HepG2 (cell line): ENCODE results near the gene DACT2.

Experiments used
- BRCA1 ChIP-seq: sonication (generic); formaldehyde crosslinking; IDR thresholded peaks from 2 replicates; pipeline ENCODE4 v1.4.0; 2020; ENCODE audit warnings: missing genetic modification reagents
- FOXJ3 ChIP-seq: sonication (generic); formaldehyde crosslinking; IDR thresholded peaks from 2 replicates; pipeline ENCODE4 v1.4.0; 2020; ENCODE audit warnings: missing genetic modification reagents, mild to moderate bottlenecking, borderline replicate concordance
- FOXK2 ChIP-seq: fragments of 450-650 bp; IDR thresholded peaks from 2 replicates; pipeline ENCODE4 v1.6.1; 2016
- MYC ChIP-seq: sonication (generic); formaldehyde crosslinking; IDR thresholded peaks from 2 replicates; pipeline ENCODE4 v1.9.0; 2021; ENCODE audit warnings: missing genetic modification reagents, borderline replicate concordance
- POLR2A ChIP-seq, 2 experiments: IDR thresholded peaks; 2 replicates each; pipeline ENCODE4 v1.6.1; 2011; ENCODE audit warnings: low read depth in 2 of 2, low read length in 2 of 2, mild to moderate bottlenecking in 1 of 2, moderate library complexity in 1 of 2; ENCODE audit not compliant: insufficient read depth in 1 of 2
- POLR2AphosphoS5 ChIP-seq: IDR thresholded peaks from 2 replicates; pipeline ENCODE4 v1.6.1; 2012; ENCODE audit warnings: low read depth, low read length
- ZBTB1 ChIP-seq: sonication (generic); formaldehyde crosslinking; IDR thresholded peaks from 2 replicates; pipeline ENCODE4 v1.4.0; 2020; ENCODE audit warnings: missing genetic modification reagents, borderline replicate concordance
- ZNF274 ChIP-seq: sonication (generic); formaldehyde crosslinking; IDR thresholded peaks from 2 replicates; pipeline ENCODE4 v1.5.1; 2020; ENCODE audit warnings: mild to moderate bottlenecking, missing genetic modification reagents
- ZNF430 ChIP-seq: sonication (generic); formaldehyde crosslinking; IDR thresholded peaks from 2 replicates; pipeline ENCODE4 v1.9.0; 2021; ENCODE audit warnings: mild to moderate bottlenecking, missing genetic modification reagents
- ZNF441 ChIP-seq: sonication (generic); formaldehyde crosslinking; IDR thresholded peaks from 2 replicates; pipeline ENCODE4 v1.7.0; 2021; ENCODE audit warnings: missing genetic modification reagents, borderline replicate concordance
- ZNF788 ChIP-seq: sonication (generic); formaldehyde crosslinking; IDR thresholded peaks from 2 replicates; pipeline ENCODE4 v1.5.0; 2020; ENCODE audit warnings: mild to moderate bottlenecking, missing genetic modification reagents, borderline replicate concordance
- TF ChIP-seq, protein P1 (sequence below), 2 experiments: IDR thresholded peaks; 2 replicates each; pipeline ENCODE4 v1.6.1; 2011 to 2012; ENCODE audit warnings: low read length in 2 of 2, borderline replicate concordance in 1 of 2, low read depth in 1 of 2, mild to moderate bottlenecking in 1 of 2, moderate library complexity in 1 of 2
- TF ChIP-seq, protein P2 (sequence below): sonication (generic); formaldehyde crosslinking; IDR thresholded peaks from 2 replicates; pipeline ENCODE4 v1.8.1; 2023; ENCODE audit warnings: mild to moderate bottlenecking, missing genetic modification reagents, borderline replicate concordance
- TF ChIP-seq, protein P3 (sequence below): fragments of 450-650 bp; IDR thresholded peaks from 2 replicates; pipeline ENCODE4 v1.6.1; 2017; ENCODE audit warnings: mild to moderate bottlenecking

DNA sequence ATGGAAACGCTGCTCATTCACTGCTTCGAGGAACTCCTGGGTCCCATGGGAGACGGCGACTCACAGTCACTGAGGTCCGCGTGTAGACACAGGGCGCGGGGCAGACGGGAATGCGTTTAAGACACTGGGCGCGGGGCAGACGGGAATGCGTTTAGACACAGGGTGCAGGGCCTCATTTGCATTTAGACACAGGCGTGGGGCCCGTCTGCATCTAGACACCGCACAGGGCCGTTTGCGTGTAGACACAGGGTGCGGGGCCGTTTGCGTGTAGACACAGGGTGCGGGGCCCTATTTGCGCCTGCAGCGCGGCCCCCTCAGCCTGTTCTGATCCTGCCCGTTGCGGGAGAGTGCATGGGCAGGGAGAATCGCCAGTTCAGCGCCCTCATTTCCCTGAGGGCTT, 10.4 kb downstream of the DACT2 start:
- TF ChIP-seq, protein P1, sequence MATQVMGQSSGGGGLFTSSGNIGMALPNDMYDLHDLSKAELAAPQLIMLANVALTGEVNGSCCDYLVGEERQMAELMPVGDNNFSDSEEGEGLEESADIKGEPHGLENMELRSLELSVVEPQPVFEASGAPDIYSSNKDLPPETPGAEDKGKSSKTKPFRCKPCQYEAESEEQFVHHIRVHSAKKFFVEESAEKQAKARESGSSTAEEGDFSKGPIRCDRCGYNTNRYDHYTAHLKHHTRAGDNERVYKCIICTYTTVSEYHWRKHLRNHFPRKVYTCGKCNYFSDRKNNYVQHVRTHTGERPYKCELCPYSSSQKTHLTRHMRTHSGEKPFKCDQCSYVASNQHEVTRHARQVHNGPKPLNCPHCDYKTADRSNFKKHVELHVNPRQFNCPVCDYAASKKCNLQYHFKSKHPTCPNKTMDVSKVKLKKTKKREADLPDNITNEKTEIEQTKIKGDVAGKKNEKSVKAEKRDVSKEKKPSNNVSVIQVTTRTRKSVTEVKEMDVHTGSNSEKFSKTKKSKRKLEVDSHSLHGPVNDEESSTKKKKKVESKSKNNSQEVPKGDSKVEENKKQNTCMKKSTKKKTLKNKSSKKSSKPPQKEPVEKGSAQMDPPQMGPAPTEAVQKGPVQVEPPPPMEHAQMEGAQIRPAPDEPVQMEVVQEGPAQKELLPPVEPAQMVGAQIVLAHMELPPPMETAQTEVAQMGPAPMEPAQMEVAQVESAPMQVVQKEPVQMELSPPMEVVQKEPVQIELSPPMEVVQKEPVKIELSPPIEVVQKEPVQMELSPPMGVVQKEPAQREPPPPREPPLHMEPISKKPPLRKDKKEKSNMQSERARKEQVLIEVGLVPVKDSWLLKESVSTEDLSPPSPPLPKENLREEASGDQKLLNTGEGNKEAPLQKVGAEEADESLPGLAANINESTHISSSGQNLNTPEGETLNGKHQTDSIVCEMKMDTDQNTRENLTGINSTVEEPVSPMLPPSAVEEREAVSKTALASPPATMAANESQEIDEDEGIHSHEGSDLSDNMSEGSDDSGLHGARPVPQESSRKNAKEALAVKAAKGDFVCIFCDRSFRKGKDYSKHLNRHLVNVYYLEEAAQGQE (IDR thresholded peaks at IDR 0.05; ENCODE audit: borderline replicate concordance in 1 of 2, low read depth in 1 of 2, low read length in 2 of 2) = no peak
- TF ChIP-seq MYC (CRISPR knock-in tag) = no peak
- no peak for TF ChIP-seq ZNF441 (CRISPR knock-in tag)
- TF ChIP-seq ZNF274 (CRISPR knock-in tag) = no peak
- no peak for TF ChIP-seq FOXK2
- TF ChIP-seq ZNF788 = no peak
- no peak for TF ChIP-seq POLR2AphosphoS5
- no peak for TF ChIP-seq ZNF430 (CRISPR knock-in tag)
- no peak for TF ChIP-seq POLR2A (IDR thresholded peaks at IDR 0.05; ENCODE audit: insufficient read depth in 1 of 2, low read depth in 2 of 2, low read length in 2 of 2)
- TF ChIP-seq, protein P2, sequence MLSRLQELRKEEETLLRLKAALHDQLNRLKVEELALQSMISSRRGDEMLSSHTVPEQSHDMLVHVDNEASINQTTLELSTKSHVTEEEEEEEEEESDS = no peak
- TF ChIP-seq, protein P3, sequence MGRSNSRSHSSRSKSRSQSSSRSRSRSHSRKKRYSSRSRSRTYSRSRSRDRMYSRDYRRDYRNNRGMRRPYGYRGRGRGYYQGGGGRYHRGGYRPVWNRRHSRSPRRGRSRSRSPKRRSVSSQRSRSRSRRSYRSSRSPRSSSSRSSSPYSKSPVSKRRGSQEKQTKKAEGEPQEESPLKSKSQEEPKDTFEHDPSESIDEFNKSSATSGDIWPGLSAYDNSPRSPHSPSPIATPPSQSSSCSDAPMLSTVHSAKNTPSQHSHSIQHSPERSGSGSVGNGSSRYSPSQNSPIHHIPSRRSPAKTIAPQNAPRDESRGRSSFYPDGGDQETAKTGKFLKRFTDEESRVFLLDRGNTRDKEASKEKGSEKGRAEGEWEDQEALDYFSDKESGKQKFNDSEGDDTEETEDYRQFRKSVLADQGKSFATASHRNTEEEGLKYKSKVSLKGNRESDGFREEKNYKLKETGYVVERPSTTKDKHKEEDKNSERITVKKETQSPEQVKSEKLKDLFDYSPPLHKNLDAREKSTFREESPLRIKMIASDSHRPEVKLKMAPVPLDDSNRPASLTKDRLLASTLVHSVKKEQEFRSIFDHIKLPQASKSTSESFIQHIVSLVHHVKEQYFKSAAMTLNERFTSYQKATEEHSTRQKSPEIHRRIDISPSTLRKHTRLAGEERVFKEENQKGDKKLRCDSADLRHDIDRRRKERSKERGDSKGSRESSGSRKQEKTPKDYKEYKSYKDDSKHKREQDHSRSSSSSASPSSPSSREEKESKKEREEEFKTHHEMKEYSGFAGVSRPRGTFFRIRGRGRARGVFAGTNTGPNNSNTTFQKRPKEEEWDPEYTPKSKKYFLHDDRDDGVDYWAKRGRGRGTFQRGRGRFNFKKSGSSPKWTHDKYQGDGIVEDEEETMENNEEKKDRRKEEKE = no peak
- TF ChIP-seq BRCA1 = no peak
- TF ChIP-seq FOXJ3 (CRISPR knock-in tag) = no peak
- no peak for TF ChIP-seq ZBTB1 (CRISPR knock-in tag)
